GM21367 (cell line): ENCODE measurements around the gene MRPS18B.

Experiments
- ATAC-seq: cut with Tn5 transposase; IDR thresholded peaks from one replicate; pipeline ENCODE4 v1.9.1; 2021; ENCODE audit not compliant: unreplicated experiment

The MRPS18B gene

GRCh38 chr6:30601815-30602641 lies 15.6 kb upstream of the MRPS18B start:
- ATAC-seq: no peak

GRCh38 chr6:30603961-30604360 lies 13.7 kb upstream of the MRPS18B start:
- ATAC-seq: no peak

- ATAC-seq: no peak
These were observed 7.6 kb upstream of the MRPS18B start for GRCh38 chr6:30610065-30610464.

- ATAC-seq: no peak
These were observed 6.3 kb upstream of the MRPS18B start for GRCh38 chr6:30611150-30611855.

- no peak for ATAC-seq
These were observed 5.8 kb upstream of the MRPS18B start for GRCh38 chr6:30611856-30612194.

GRCh38 chr6:30612213-30612612 lies 5.4 kb upstream of the MRPS18B start:
- no peak for ATAC-seq

GRCh38 chr6:30612687-30613248 lies 4.9 kb upstream of the MRPS18B start:
- ATAC-seq: no peak

GRCh38 chr6:30613251-30614043 lies 4.2 kb upstream of the MRPS18B start:
- no peak for ATAC-seq

- no peak for ATAC-seq
These were observed 3.4 kb upstream of the MRPS18B start for GRCh38 chr6:30614044-30614842.

- peak; percentile 40 for ATAC-seq
These were observed 2.8 kb upstream of the MRPS18B start for GRCh38 chr6:30614843-30615218.

GRCh38 chr6:30615219-30615957 lies 2.3 kb upstream of the MRPS18B start:
- no peak for ATAC-seq

GRCh38 chr6:30615958-30616810 lies 1.5 kb upstream of the MRPS18B start:
- no peak for ATAC-seq

GRCh38 chr6:30616811-30617564 lies 652 bp upstream of the MRPS18B start, which contains the start of gene PPP1R10:
TSS of gene PPP1R10 (minus strand) at chr6:30617243. CDS start at chr6:30609944, 7,299 bp downstream.
- ATAC-seq: peak; percentile 58

- no peak for ATAC-seq
These were observed 694 bp downstream of the MRPS18B start for GRCh38 chr6:30618270-30618797.

GRCh38 chr6:30619561-30619960 lies 1.9 kb downstream of the MRPS18B start:
- no peak for ATAC-seq

GRCh38 chr6:30625511-30625910 lies 7.9 kb downstream of the MRPS18B start:
- no peak for ATAC-seq

- ATAC-seq: peak; percentile 70
These were observed 9.1 kb downstream of the MRPS18B start, which contains the start of gene ATAT1 for GRCh38 chr6:30626484-30627366. TSS of gene ATAT1 (plus strand) at chr6:30626874.
